H1 (cell line): ENCODE data around the gene TBC1D22A. TPM values are rescaled to one million over a fixed set of nuclear protein-coding genes. Genes with fewer than 3 reads are reported as not detected.

Experiments
- CTCF ChIA-PET: fragments of 300-600 bp; sonication (Branson Sonifier 250); formaldehyde crosslinking; loops from one replicate; lab custom pipeline; 2021; ENCODE audit not compliant: partially characterized antibody; lab: Charles Lee
- POLR2A ChIA-PET: fragments of 300-600 bp; sonication (Branson Sonifier 250); formaldehyde crosslinking; loops from one replicate; lab custom pipeline; 2021; ENCODE audit warnings: inconsistent platforms; ENCODE audit not compliant: partially characterized antibody; lab: Charles Lee
- DNase-seq, 2 experiments: peaks; one replicate each; pipeline versions ENCODE4 v3.0.0 to v3.0.0-alpha.2; 2010 to 2022; ENCODE audit warnings: low spot score in 2 of 2, low read depth in 1 of 2, mixed read lengths in 1 of 2
- FAIRE-seq: peaks from 2 replicates; lab custom pipeline; 2011; peaks lifted over from hg19 to GRCh38; lab: Jason Lieb, UNC
- H2AFZ ChIP-seq: 2 replicates; pipeline ENCODE4 v1.8.1; 2012; ENCODE audit warnings: low read length, inconsistent platforms
- H2AK5ac ChIP-seq: 2 replicates; pipeline ENCODE4 v1.6.1; 2013; ENCODE audit warnings: low read depth, low read length
- H2BK120ac ChIP-seq: replicated peaks from 2 replicates; pipeline ENCODE3; 2013; ENCODE audit warnings: low read depth, low read length, inconsistent platforms
- H2BK12ac ChIP-seq: 2 replicates; pipeline ENCODE4 v1.6.1; 2013; ENCODE audit warnings: low read depth, low read length
- H2BK15ac ChIP-seq: 2 replicates; pipeline ENCODE4 v1.6.1; 2013; ENCODE audit warnings: low read length
- H2BK20ac ChIP-seq: 2 replicates; pipeline ENCODE4 v1.6.1; 2013; ENCODE audit warnings: low read length
- H2BK5ac ChIP-seq: 2 replicates; pipeline ENCODE4 v1.6.1; 2013; ENCODE audit warnings: low read depth, low read length
- H3K14ac ChIP-seq: 2 replicates; pipeline ENCODE4 v1.6.1; 2013; ENCODE audit warnings: inconsistent platforms; ENCODE audit not compliant: insufficient read length
- H3K18ac ChIP-seq: 2 replicates; pipeline ENCODE4 v1.6.1; 2013; ENCODE audit warnings: low read length; ENCODE audit errors: extremely low read depth
- H3K23ac ChIP-seq: 2 replicates; pipeline ENCODE4 v1.6.1; 2013; ENCODE audit warnings: inconsistent platforms; ENCODE audit not compliant: insufficient read length
- H3K23me2 ChIP-seq: 2 replicates; pipeline ENCODE4 v1.6.1; 2013; ENCODE audit warnings: low read depth, low read length
- H3K27ac ChIP-seq: 2 replicates; pipeline ENCODE4 v1.6.1; 2011; ENCODE audit warnings: low read depth, low read length, inconsistent platforms
- H3K27me3 ChIP-seq, 4 experiments: replicated peaks in 1 of 4; 1 replicate in 1 of 4; 2 replicates in 3 of 4; pipeline versions ENCODE4 v1.6.1 to v1.8.1; 2011 to 2013; ENCODE audit warnings: low read length in 3 of 4, mild to moderate bottlenecking in 3 of 4, inconsistent platforms in 2 of 4, mixed read lengths in 2 of 4, moderate library complexity in 1 of 4; ENCODE audit not compliant: control insufficient read depth in 3 of 4, insufficient read depth in 3 of 4; ENCODE audit errors: extremely low read depth in 1 of 4
- H3K36me3 ChIP-seq, 4 experiments: 2 replicates each; pipeline versions ENCODE4 v1.6.1 to v1.8.1; 2011 to 2013; ENCODE audit warnings: mild to moderate bottlenecking in 4 of 4, low read length in 3 of 4, moderate library complexity in 2 of 4, control low read depth in 1 of 4, inconsistent platforms in 1 of 4; ENCODE audit not compliant: insufficient read depth in 4 of 4, control insufficient read depth in 2 of 4
- H3K4ac ChIP-seq: replicated peaks from 2 replicates; pipeline ENCODE3; 2013; ENCODE audit warnings: low read length, low read depth, mixed read lengths, inconsistent platforms; ENCODE audit not compliant: insufficient read length
- H3K4me1 ChIP-seq, 4 experiments: replicated peaks in 1 of 4; 1 replicate in 1 of 4; 2 replicates in 3 of 4; pipeline versions ENCODE4 v1.6.1 to v1.8.1; 2011 to 2013; ENCODE audit warnings: low read length in 3 of 4, inconsistent platforms in 2 of 4, mixed read lengths in 1 of 4; ENCODE audit not compliant: insufficient read depth in 4 of 4, control insufficient read depth in 3 of 4
- H3K4me2 ChIP-seq, 2 experiments: 2 replicates each; pipeline versions ENCODE4 v1.6.1 to v1.8.1; 2011 to 2013; ENCODE audit warnings: low read depth in 2 of 2, low read length in 2 of 2, control low read depth in 1 of 2, inconsistent platforms in 1 of 2, mild to moderate bottlenecking in 1 of 2; ENCODE audit not compliant: insufficient read depth in 1 of 2
- H3K4me3 ChIP-seq, 4 experiments: fragments of 200-600, 300-600 bp in 1 of 4; sonication (generic), shearing (Covaris generic), sonication (Bioruptor Twin) in 1 of 4; 2 replicates each; pipeline versions ENCODE4 v1.5.1 to v1.8.1; 2011 to 2016; ENCODE audit warnings: low read length in 4 of 4, low read depth in 3 of 4, control low read depth in 2 of 4, inconsistent platforms in 2 of 4, mild to moderate bottlenecking in 2 of 4, mixed read lengths in 1 of 4, moderate library complexity in 1 of 4; ENCODE audit not compliant: insufficient read depth in 2 of 4; ENCODE audit errors: extremely low read depth in 1 of 4
- H3K56ac ChIP-seq: replicated peaks from 2 replicates; pipeline ENCODE3; 2013; ENCODE audit warnings: low read depth, mild to moderate bottlenecking, mixed read lengths, low read length, inconsistent platforms; ENCODE audit not compliant: insufficient read length
- H3K79me1 ChIP-seq: 2 replicates; pipeline ENCODE4 v1.6.1; 2013; ENCODE audit warnings: low read depth, low read length, control low read depth
- H3K79me2 ChIP-seq, 2 experiments: 2 replicates each; pipeline versions ENCODE4 v1.6.1 to v1.8.1; 2012 to 2013; ENCODE audit warnings: low read length in 2 of 2, mild to moderate bottlenecking in 2 of 2, inconsistent platforms in 1 of 2; ENCODE audit not compliant: insufficient read depth in 2 of 2, control insufficient read depth in 1 of 2
- H3K9ac ChIP-seq, 4 experiments: replicated peaks in 1 of 4; 1 replicate in 1 of 4; 2 replicates in 3 of 4; pipeline versions ENCODE4 v1.6.1 to v1.8.1; 2011 to 2013; ENCODE audit warnings: low read depth in 3 of 4, low read length in 3 of 4, control low read depth in 2 of 4, mild to moderate bottlenecking in 2 of 4, moderate library complexity in 2 of 4, inconsistent platforms in 1 of 4; ENCODE audit errors: extremely low read depth in 1 of 4
- H3K9me3 ChIP-seq, 2 experiments: 2 replicates each; pipeline versions ENCODE4 v1.6.1 to v1.8.1; 2012 to 2013; ENCODE audit warnings: mild to moderate bottlenecking in 2 of 2, moderate library complexity in 2 of 2, control low read depth in 1 of 2, inconsistent platforms in 1 of 2, low read depth in 1 of 2, low read length in 1 of 2, mixed read lengths in 1 of 2; ENCODE audit not compliant: insufficient read depth in 2 of 2
- H4K20me1 ChIP-seq, 2 experiments: replicated peaks in 1 of 2; 2 replicates each; pipeline versions ENCODE3 to v1.8.1; 2011 to 2013; ENCODE audit warnings: inconsistent platforms in 2 of 2, low read length in 2 of 2, mild to moderate bottlenecking in 1 of 2; ENCODE audit not compliant: insufficient read depth in 2 of 2, control insufficient read depth in 1 of 2
- H4K5ac ChIP-seq: 2 replicates; pipeline ENCODE4 v1.6.1; 2013; ENCODE audit warnings: low read length, low read depth, mixed read lengths, inconsistent platforms; ENCODE audit not compliant: insufficient read length
- H4K8ac ChIP-seq: 2 replicates; pipeline ENCODE4 v1.8.0; 2013; ENCODE audit warnings: mild to moderate bottlenecking, moderate library complexity, low read length, inconsistent platforms; ENCODE audit not compliant: insufficient read depth; ENCODE audit errors: extremely low read depth
- H4K91ac ChIP-seq: replicated peaks from 2 replicates; pipeline ENCODE3; 2013; ENCODE audit warnings: low read length, mixed read lengths, inconsistent platforms; ENCODE audit not compliant: insufficient read length
- CEBPB ChIP-seq: IDR thresholded peaks from 2 replicates; pipeline ENCODE4 v1.6.1; 2012; ENCODE audit warnings: low read depth, low read length
- EZH2 ChIP-seq: fragments of 200-600 bp; sonication (generic); IDR thresholded peaks from 2 replicates; pipeline ENCODE4 v1.7.1; 2012; ENCODE audit warnings: low read depth, mild to moderate bottlenecking, moderate library complexity, low read length, inconsistent platforms; ENCODE audit not compliant: severe bottlenecking
- GABPA ChIP-seq: IDR thresholded peaks from 2 replicates; pipeline ENCODE4 v1.6.1; 2011; ENCODE audit warnings: mild to moderate bottlenecking, low read length, moderate library complexity, borderline replicate concordance; ENCODE audit not compliant: insufficient read depth
- NANOG ChIP-seq: IDR thresholded peaks from 2 replicates; pipeline ENCODE4 v1.6.1; 2011; ENCODE audit warnings: low read length, low read depth, mild to moderate bottlenecking, inconsistent platforms; ENCODE audit not compliant: insufficient read depth, poor library complexity, severe bottlenecking
- RXRA ChIP-seq: IDR thresholded peaks from 2 replicates; pipeline ENCODE4 v1.6.1; 2011; ENCODE audit warnings: low read depth, mild to moderate bottlenecking, low read length, moderate library complexity; ENCODE audit not compliant: insufficient read depth
- SP2 ChIP-seq: IDR thresholded peaks from 2 replicates; pipeline ENCODE4 v1.6.1; 2012; ENCODE audit warnings: mild to moderate bottlenecking, low read length, inconsistent platforms
- SP4 ChIP-seq: IDR thresholded peaks from 2 replicates; pipeline ENCODE4 v1.6.1; 2012; ENCODE audit warnings: low read length, inconsistent platforms
- TAF7 ChIP-seq: optimal IDR thresholded peaks from 2 replicates; pipeline ENCODE3; 2011; ENCODE audit warnings: low read depth, mild to moderate bottlenecking, inconsistent platforms, low read length, moderate library complexity, borderline replicate concordance
- WGBS, 2 experiments: shearing (Covaris generic) in 1 of 2; methylation state at CpG; one replicate each; pipeline versions ENCODE4 v1.1.6 to v1.1.7; 2013 to 2015; ENCODE audit warnings: low lambda C conversion rate in 2 of 2, mixed read lengths in 2 of 2, inconsistent platforms in 1 of 2, low coverage in 1 of 2, missing lambda C conversion rate in 1 of 2; ENCODE audit not compliant: insufficient replicate concordance in 2 of 2, insufficient coverage in 1 of 2, insufficient read length in 1 of 2; ENCODE audit errors: extremely low coverage in 1 of 2, missing lambda C conversion rate in 1 of 2; 5-methylcytosine and 5-hydroxymethylcytosine counted together
- polyA plus RNA-seq, 7 experiments: library from polyadenylated mRNA; depleted of rRNA in 3 of 7; stranded (reverse) in 5 of 7; unstranded in 2 of 7; fragments of >200 nt in 5 of 7; fragments of 200-250 nt in 2 of 7; gene quantifications; 1 replicate in 5 of 7; 2 replicates in 1 of 7; 4 replicates in 1 of 7; pipeline versions ENCODE4 v1.2.1 to v1.2.3, GENCODE V29; 2011 to 2013; ENCODE audit warnings: missing spikeins in 2 of 7, mixed read lengths in 2 of 7
- total RNA-seq: library from RNA; stranded (reverse); fragmentation: NEBNext Ultra II Directional; extraction: Animal tissue kit (Norgen Biotek cat#: 25700); gene quantifications from 2 replicates; pipeline ENCODE4 v1.2.1, GENCODE V29; 2021
- TF ChIP-seq, protein P1 (sequence below): IDR thresholded peaks from 2 replicates; pipeline ENCODE4 v1.6.1; 2011; ENCODE audit warnings: low read depth, mild to moderate bottlenecking, low read length; ENCODE audit not compliant: insufficient read depth

The TBC1D22A gene
- total and polyA plus RNA-seq, 2 of the 8 experiments (the other 6 are each of a cell fraction or from before 2014, with no cell fraction given), result 11.9 to 18.4 TPM

DNA sequence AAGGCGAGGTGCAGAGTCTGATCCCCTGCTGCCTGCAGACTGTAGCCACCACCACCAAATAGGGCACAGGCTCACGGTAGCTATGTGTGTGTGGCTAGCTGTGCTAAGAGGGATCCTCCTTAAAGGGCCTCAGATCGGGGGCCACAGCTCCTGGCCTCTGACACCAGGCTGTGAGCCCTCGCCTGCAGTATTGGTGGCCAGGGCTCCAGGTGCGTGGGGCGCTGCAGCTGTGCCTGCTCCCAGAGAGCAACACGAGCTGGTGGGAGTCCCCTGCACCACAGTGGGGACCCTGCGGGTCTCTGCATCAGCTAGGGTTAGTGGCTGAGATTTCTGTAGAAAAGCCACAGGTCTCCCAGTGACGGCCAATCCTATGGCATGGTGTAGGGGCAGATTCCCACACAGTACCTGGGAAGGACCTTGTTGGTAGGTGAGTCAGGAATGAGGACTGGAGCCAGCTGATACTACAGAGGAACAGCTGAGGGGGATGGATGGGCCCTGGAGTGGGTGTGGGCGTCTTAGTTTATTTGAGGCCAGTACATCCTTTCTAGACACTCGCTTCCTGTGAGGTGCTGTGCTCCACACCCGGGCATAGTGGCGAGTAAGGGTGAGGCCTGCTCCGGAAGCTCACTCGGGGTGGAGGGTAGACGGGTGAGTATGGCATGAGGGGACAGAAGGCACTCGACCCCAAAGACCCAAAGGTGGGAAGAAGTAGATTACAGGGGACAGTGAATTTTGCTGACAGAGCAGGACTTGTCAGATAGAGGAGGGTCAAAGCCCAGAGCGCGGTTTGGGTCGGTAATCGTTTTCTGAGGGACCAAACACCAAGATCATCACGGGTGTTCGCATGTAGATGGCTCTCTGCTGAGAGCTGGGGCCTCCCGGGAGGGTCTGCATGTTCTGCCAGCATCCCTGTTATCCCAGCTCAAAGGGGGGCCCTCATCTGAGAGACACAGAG lies 212.5 kb downstream of the TBC1D22A start:
- H3K4me3 ChIP-seq, result no peak overlapping the region
- H3K9ac ChIP-seq, result no peak overlapping the region
- H4K5ac ChIP-seq, result no peak overlapping the region
- no peak overlapping the region; the same call in 1 of the 2 replicates for H4K8ac ChIP-seq
- no peaks in the 10 kb centered on the region for H3K79me2 ChIP-seq
- H3K14ac ChIP-seq, result no peak overlapping the region
- no peaks in the 10 kb centered on the region for H3K4me1 ChIP-seq
- no peak overlapping the region for H3K56ac ChIP-seq
- no peaks in the 10 kb centered on the region for H3K9me3 ChIP-seq
- no peaks in the 10 kb centered on the region; a peak in 1 of 8 replicates for H3K36me3 ChIP-seq
- CTCF ChIA-PET, result interaction anchor here (0.6 to 1.4 kb wide), 6 partner anchors 13 to 148 kb away, joined by 3 to 4 read pairs (median 3); no protein-coding TSS in a partner anchor
- no peak overlapping the region for H2BK20ac ChIP-seq
- DNase-seq, result no peak
- H3K27ac ChIP-seq, result no peak overlapping the region
- 90% methylated on average over 24 of the region's 24 CpGs; no CpG with 5 or more reads in 1 of the 2 experiments for WGBS, 2 experiments
- peaks cover 0 to 3% of the 10 kb centered on the region in 2 experiments for H4K20me1 ChIP-seq
- H2BK12ac ChIP-seq, result no peak overlapping the region
- no peaks in the 10 kb centered on the region for H3K27me3 ChIP-seq
- POLR2A ChIA-PET, result no interaction called here
- no peak overlapping the region for H2AK5ac ChIP-seq
- no peaks in the 10 kb centered on the region for H3K23me2 ChIP-seq
- no peak overlapping the region for H2BK15ac ChIP-seq
- no peaks in the 10 kb centered on the region; the same call in 1 of the 2 replicates for H3K79me1 ChIP-seq
- H3K18ac ChIP-seq, result no peak overlapping the region
- H2BK120ac ChIP-seq, result no peak overlapping the region
- H3K4ac ChIP-seq, result no peak overlapping the region
- FAIRE-seq, result no peak
- H2AFZ ChIP-seq, result no peak overlapping the region
- no peak overlapping the region for H4K91ac ChIP-seq
- H2BK5ac ChIP-seq, result no peak overlapping the region
- no peak overlapping the region for H3K23ac ChIP-seq
- no peak overlapping the region for H3K4me2 ChIP-seq
- no peak for TF ChIP-seq NANOG
- no peak for TF ChIP-seq GABPA
- no peak for TF ChIP-seq EZH2
- TF ChIP-seq TAF7, result no peak
- no peak for TF ChIP-seq SP2
- TF ChIP-seq, protein P1, sequence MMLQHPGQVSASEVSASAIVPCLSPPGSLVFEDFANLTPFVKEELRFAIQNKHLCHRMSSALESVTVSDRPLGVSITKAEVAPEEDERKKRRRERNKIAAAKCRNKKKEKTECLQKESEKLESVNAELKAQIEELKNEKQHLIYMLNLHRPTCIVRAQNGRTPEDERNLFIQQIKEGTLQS, result no peak
- TF ChIP-seq RXRA, result no peak
- TF ChIP-seq SP4, result no peak
- no peak for TF ChIP-seq CEBPB
